ENCODE results near the gene PFKFB4.

- TF ChIP-seq CTCF (IDR thresholded peaks at IDR 0.05) (no peak), POLR2AphosphoS5 (IDR thresholded peaks at IDR 0.05) (no peak)
Measured at GRCh38 chr3:48567090-48567489, 10.5 kb upstream of the PFKFB4 start.
